Mammary epithelial cell (primary cell): ENCODE measurements around the gene C13orf46.

Experiments used
- CTCF ChIP-seq, 2 donors: IDR thresholded peaks in 1 of 2; conservative IDR thresholded peaks in 1 of 2; 2 replicates each; pipeline ENCODE4 v1.5.1; 2011 to 2012; ENCODE audit warnings: inconsistent platforms in 2 of 2, low read length in 2 of 2, mild to moderate bottlenecking in 2 of 2, control low read depth in 1 of 2, low read depth in 1 of 2; ENCODE audit not compliant: insufficient read depth in 1 of 2; ENCODE audit errors: extremely low read depth in 1 of 2
- EZH2 ChIP-seq: IDR thresholded peaks from 2 replicates; pipeline ENCODE4 v1.6.1; 2012; ENCODE audit warnings: low read length, inconsistent platforms, borderline replicate concordance

- TF ChIP-seq CTCF (conservative IDR thresholded peaks at IDR 0.05 in 1 of 2, IDR thresholded peaks at IDR 0.05 in 1 of 2; ENCODE audit: extremely low read depth in 1 of 2, insufficient read depth in 1 of 2, low read depth in 1 of 2, low read length in 2 of 2): no peak
- TF ChIP-seq EZH2: no peak
These were observed 45.5 kb upstream of the C13orf46 start for GRCh38 chr13:114019367-114019766.
